Osteoblast (primary cell): Measurements from ENCODE around the gene ZNF483. TPM values are rescaled to one million over a fixed set of nuclear protein-coding genes. Genes with fewer than 3 reads are reported as not detected.
"Not testable (repeated sequence)": the region's sequence is repeated elsewhere in the genome, so short reads cannot be mapped to it uniquely, and the experiment has no call there.

ENCODE experiments used
- DNase-seq: peaks from one replicate; pipeline ENCODE4 v3.0.0; 2011; ENCODE audit warnings: low spot score, mixed read lengths; ENCODE audit not compliant: insufficient read length; ENCODE audit errors: missing footprints
- H2AFZ ChIP-seq: 2 replicates; pipeline ENCODE4 v1.6.0; 2011; ENCODE audit warnings: mild to moderate bottlenecking, low read length
- H3K27ac ChIP-seq: 2 replicates; pipeline ENCODE4 v1.5.1; 2011; ENCODE audit warnings: mild to moderate bottlenecking, low read depth, low read length, moderate library complexity
- H3K27me3 ChIP-seq: 2 replicates; pipeline ENCODE4 v1.6.0; 2012; ENCODE audit warnings: mild to moderate bottlenecking, control low read depth, inconsistent platforms, low read length, moderate library complexity; ENCODE audit not compliant: insufficient read depth
- H3K36me3 ChIP-seq: 2 replicates; pipeline ENCODE4 v1.5.1; 2011; ENCODE audit warnings: mild to moderate bottlenecking, low read length, control low read depth, moderate library complexity; ENCODE audit not compliant: insufficient read depth
- H3K4me1 ChIP-seq: 2 replicates; pipeline ENCODE4 v1.5.1; 2011; ENCODE audit warnings: mild to moderate bottlenecking, low read length, control low read depth, moderate library complexity; ENCODE audit not compliant: insufficient read depth
- H3K4me2 ChIP-seq: 2 replicates; pipeline ENCODE4 v1.6.0; 2011; ENCODE audit warnings: mild to moderate bottlenecking, low read length; ENCODE audit not compliant: insufficient read depth
- H3K4me3 ChIP-seq: fragments of 200-600 bp; sonication (generic); 3 replicates; pipeline ENCODE4 v1.5.1; 2012; ENCODE audit warnings: mild to moderate bottlenecking, low read length, inconsistent platforms; ENCODE audit not compliant: insufficient read depth
- H3K79me2 ChIP-seq: 2 replicates; pipeline ENCODE4 v1.6.0; 2012; ENCODE audit warnings: mild to moderate bottlenecking, low read length, control low read depth, inconsistent platforms; ENCODE audit not compliant: insufficient read depth
- H3K9me3 ChIP-seq: 2 replicates; pipeline ENCODE4 v1.5.1; 2011; ENCODE audit warnings: low read depth, low read length, control low read depth
- H4K20me1 ChIP-seq: 2 replicates; pipeline ENCODE4 v1.6.0; 2012; ENCODE audit warnings: mild to moderate bottlenecking, low read length, control low read depth; ENCODE audit not compliant: insufficient read depth
- CTCF ChIP-seq: IDR thresholded peaks from 2 replicates; pipeline ENCODE4 v1.5.1; 2011; ENCODE audit warnings: mild to moderate bottlenecking, low read depth, low read length, moderate library complexity; ENCODE audit errors: extremely low read depth
- total RNA-seq: library from RNA; depleted of rRNA; stranded (reverse); fragments of >200 nt; gene quantifications from 2 replicates; pipeline ENCODE4 v1.2.3, GENCODE V29; 2012

ZNF483 gene
- total RNA-seq, 1 donor, result 6.2 TPM

GRCh38 chr9:111531716-111532115 lies 6.7 kb downstream of the ZNF483 start:
- no peaks in the 10 kb centered on the region for H3K27me3 ChIP-seq
- no peaks in the 10 kb centered on the region for H4K20me1 ChIP-seq
- no peak for TF ChIP-seq CTCF
- no peak for DNase-seq
- H3K79me2 ChIP-seq, result no peaks in the 10 kb centered on the region
- H3K4me2 ChIP-seq, result no peak overlapping the region
- H3K36me3 ChIP-seq, result no peaks in the 10 kb centered on the region
- H3K9me3 ChIP-seq, result no peaks in the 10 kb centered on the region
- peaks cover 12% of the 10 kb centered on the region for H3K4me1 ChIP-seq
- no peak overlapping the region for H2AFZ ChIP-seq
- H3K27ac ChIP-seq, result no peak overlapping the region
- H3K4me3 ChIP-seq, result no peak overlapping the region

- Histone ChIP-seq H4K20me1 (no peaks in the 10 kb centered on the region), H3K27me3 (no peaks in the 10 kb centered on the region), H2AFZ (no peak overlapping the region), H3K79me2 (no peaks in the 10 kb centered on the region), H3K36me3 (no peaks in the 10 kb centered on the region), H3K27ac (peak overlapping the region; percentile 30), H3K4me3 (no peak overlapping the region), H3K4me2 (no peak overlapping the region), H3K4me1 (peaks cover 8% of the 10 kb centered on the region), H3K9me3 (peaks cover 4% of the 10 kb centered on the region)
- peak; percentile 44 for DNase-seq
- no peak for TF ChIP-seq CTCF
Measured at GRCh38 chr9:111533099-111533790, 8.3 kb downstream of the ZNF483 start.

GRCh38 chr9:111542497-111543254 lies 17.7 kb downstream of the ZNF483 start:
- Histone ChIP-seq H3K9me3 (peaks cover 48% of the 10 kb centered on the region), H3K27ac (no peak overlapping the region), H3K27me3 (no peaks in the 10 kb centered on the region), H3K4me1 (no peaks in the 10 kb centered on the region), H2AFZ (no peak overlapping the region), H3K36me3 (no peaks in the 10 kb centered on the region), H3K79me2 (no peaks in the 10 kb centered on the region), H3K4me3 (no peak overlapping the region), H4K20me1 (no peaks in the 10 kb centered on the region), H3K4me2 (no peak overlapping the region)
- DNase-seq, result no peak
- TF ChIP-seq CTCF, result no peak

- H4K20me1 ChIP-seq, result no peaks in the 10 kb centered on the region
- H3K27me3 ChIP-seq, result no peaks in the 10 kb centered on the region
- H3K4me2 ChIP-seq, result no peak overlapping the region
- no peak for TF ChIP-seq CTCF
- H3K27ac ChIP-seq, result no peak overlapping the region
- H3K4me1 ChIP-seq, result no peaks in the 10 kb centered on the region
- H3K79me2 ChIP-seq, result no peaks in the 10 kb centered on the region
- no peak overlapping the region for H3K4me3 ChIP-seq
- no peak overlapping the region for H2AFZ ChIP-seq
- no peaks in the 10 kb centered on the region for H3K36me3 ChIP-seq
- DNase-seq, result no peak
- peaks cover 22% of the 10 kb centered on the region for H3K9me3 ChIP-seq
Measured at GRCh38 chr9:111548623-111549022, 23.6 kb downstream of the ZNF483 start.

- not testable (repeated sequence) for H3K9me3 ChIP-seq, H3K79me2 ChIP-seq, H3K27ac ChIP-seq, H3K4me3 ChIP-seq, H3K36me3 ChIP-seq, H3K27me3 ChIP-seq, H4K20me1 ChIP-seq, H2AFZ ChIP-seq, H3K4me1 ChIP-seq, H3K4me2 ChIP-seq, DNase-seq
Measured at GRCh38 chr9:111555425-111555824, 30.4 kb downstream of the ZNF483 start.
